Thyroid gland (tissue), 4 donors: ENCODE data around the gene CIPC. TPM values are rescaled to one million over a fixed set of nuclear protein-coding genes. Genes with fewer than 3 reads are reported as not detected.

Source experiments
- DNase-seq, 2 donors: peaks; one replicate each; pipeline ENCODE4 v3.0.0-alpha.2; 2019
- H3K27ac ChIP-seq, 3 donors: fragments of 200-600 bp; sonication (generic); 1 replicate in 2 of 3; 2 replicates in 1 of 3; pipeline ENCODE4 v1.5.1; 2016 to 2019; ENCODE audit warnings: mild to moderate bottlenecking in 1 of 3, moderate library complexity in 1 of 3
- H3K27me3 ChIP-seq: fragments of 200-600 bp; sonication (generic); one replicate; pipeline ENCODE4 v1.5.1; 2019
- H3K36me3 ChIP-seq, 2 donors: fragments of 200-600 bp; sonication (generic); one replicate each; pipeline ENCODE4 v1.5.1; 2016 to 2019
- H3K4me1 ChIP-seq, 2 donors: fragments of 200-600 bp; sonication (generic); one replicate each; pipeline ENCODE4 v1.5.1; 2017 to 2019
- H3K4me3 ChIP-seq, 3 donors: fragments of 200-600 bp; sonication (generic); replicated peaks in 1 of 3; 1 replicate in 2 of 3; 2 replicates in 1 of 3; pipeline ENCODE4 v1.5.1; 2016; ENCODE audit warnings: mild to moderate bottlenecking in 1 of 3
- H3K9me3 ChIP-seq: fragments of 200-600 bp; sonication (generic); one replicate; pipeline ENCODE4 v1.5.1; 2017
- POLR2A ChIP-seq, 2 donors: fragments of 450-650 bp; IDR thresholded peaks; one replicate each; pipeline ENCODE4 v1.6.1; 2017; ENCODE audit warnings: antibody characterized with exemption in 2 of 2, mild to moderate bottlenecking in 2 of 2, moderate library complexity in 1 of 2
- WGBS, 2 donors: methylation state at CpG; one replicate each; pipeline ENCODE4 v1.1.5; 2017; 5-methylcytosine and 5-hydroxymethylcytosine counted together
- intact Hi-C: fragments of 100-400 bp; cut with DNase I; formaldehyde crosslinking; loops from one replicate; pipeline ENCODE4 v1.15.1; 2023
- total RNA-seq, 4 donors: library from RNA; depleted of rRNA; stranded (reverse); fragments of >200 nt; gene quantifications; one replicate each; pipeline ENCODE4 v1.2.3, GENCODE V29; 2016
- TF ChIP-seq, protein P1 (sequence below), 6 experiments: fragments of 200-600 bp in 3 of 6; fragments of 450-650 bp in 3 of 6; sonication (generic) in 3 of 6; IDR thresholded peaks; one replicate each; pipeline ENCODE4 v1.5.1; 2016 to 2019; ENCODE audit warnings: antibody characterized with exemption in 6 of 6, mild to moderate bottlenecking in 2 of 6, inconsistent platforms in 1 of 6, moderate library complexity in 1 of 6

Gene CIPC
- total RNA-seq, 4 donors from 2014 or later = 37.6 to 59.5 (median 44.6) TPM

DNA sequence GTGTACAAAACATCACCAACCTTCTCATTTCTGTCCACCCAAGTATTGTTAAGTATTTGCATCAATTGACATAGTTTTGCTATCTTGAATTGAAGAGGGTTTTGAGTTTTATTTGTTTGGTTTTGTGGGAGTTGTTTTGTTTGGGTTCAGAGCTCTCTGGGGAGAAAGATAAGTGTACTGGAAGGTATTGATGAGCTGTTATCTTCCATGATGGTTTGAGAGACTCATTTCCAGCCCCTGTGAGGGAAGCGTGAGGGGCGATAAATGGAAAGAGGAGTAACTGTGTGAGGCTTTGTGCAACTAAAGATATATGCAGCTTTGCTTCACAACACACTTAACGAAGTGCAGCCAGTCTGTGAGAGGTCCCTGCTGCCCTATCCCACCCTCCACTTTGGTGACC lies 15.7 kb upstream of the CIPC start:
- no peak overlapping the region for H3K4me3 ChIP-seq
- peak overlapping the region in 2 of 3 donors; percentile 33 to 90 for H3K27ac ChIP-seq
- WGBS, 2 donors = 80 to 90% methylated on average over 3 of the region's 3 CpGs
- intact Hi-C loops = no loop called here
- H3K36me3 ChIP-seq = no peaks in the 10 kb centered on the region
- H3K9me3 ChIP-seq = no peaks in the 10 kb centered on the region
- no peak for TF ChIP-seq POLR2A (IDR thresholded peaks at IDR 0.05)
- TF ChIP-seq, protein P1, sequence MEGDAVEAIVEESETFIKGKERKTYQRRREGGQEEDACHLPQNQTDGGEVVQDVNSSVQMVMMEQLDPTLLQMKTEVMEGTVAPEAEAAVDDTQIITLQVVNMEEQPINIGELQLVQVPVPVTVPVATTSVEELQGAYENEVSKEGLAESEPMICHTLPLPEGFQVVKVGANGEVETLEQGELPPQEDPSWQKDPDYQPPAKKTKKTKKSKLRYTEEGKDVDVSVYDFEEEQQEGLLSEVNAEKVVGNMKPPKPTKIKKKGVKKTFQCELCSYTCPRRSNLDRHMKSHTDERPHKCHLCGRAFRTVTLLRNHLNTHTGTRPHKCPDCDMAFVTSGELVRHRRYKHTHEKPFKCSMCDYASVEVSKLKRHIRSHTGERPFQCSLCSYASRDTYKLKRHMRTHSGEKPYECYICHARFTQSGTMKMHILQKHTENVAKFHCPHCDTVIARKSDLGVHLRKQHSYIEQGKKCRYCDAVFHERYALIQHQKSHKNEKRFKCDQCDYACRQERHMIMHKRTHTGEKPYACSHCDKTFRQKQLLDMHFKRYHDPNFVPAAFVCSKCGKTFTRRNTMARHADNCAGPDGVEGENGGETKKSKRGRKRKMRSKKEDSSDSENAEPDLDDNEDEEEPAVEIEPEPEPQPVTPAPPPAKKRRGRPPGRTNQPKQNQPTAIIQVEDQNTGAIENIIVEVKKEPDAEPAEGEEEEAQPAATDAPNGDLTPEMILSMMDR (IDR thresholded peaks at IDR 0.05) = no peak
- H3K27me3 ChIP-seq = no peaks in the 10 kb centered on the region
- DNase-seq = no peak
- H3K4me1 ChIP-seq = peaks cover 7 to 35% of the 10 kb centered on the region in 2 donors

DNA sequence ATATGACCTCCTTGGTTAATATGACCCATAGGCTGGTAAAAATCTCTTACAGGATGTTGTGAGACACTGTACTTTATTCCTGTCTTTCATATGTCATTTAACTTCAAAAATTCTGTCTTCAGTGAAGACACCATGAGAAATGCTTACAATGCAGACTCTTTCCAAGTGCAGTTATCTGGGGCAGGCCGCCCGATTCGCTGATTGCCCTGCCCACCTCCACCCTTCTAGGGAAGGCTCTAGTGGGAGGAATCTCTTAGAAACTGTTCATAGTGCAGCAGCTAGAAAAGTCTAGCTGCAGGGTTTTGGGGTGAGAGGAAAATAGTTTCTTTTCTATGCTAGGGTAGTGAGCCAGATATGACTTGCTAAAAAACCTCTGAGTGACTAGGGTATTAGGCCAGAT lies 15.0 kb upstream of the CIPC start:
- TF ChIP-seq, protein P1 (IDR thresholded peaks at IDR 0.05) = no peak
- TF ChIP-seq POLR2A (IDR thresholded peaks at IDR 0.05) = no peak
- 44 to 65% methylated on average over 3 of the region's 3 CpGs for WGBS, 2 donors
- H3K27me3 ChIP-seq = no peaks in the 10 kb centered on the region
- DNase-seq = no peak
- peak overlapping the region in 2 of 3 donors; percentile 33 to 90 for H3K27ac ChIP-seq
- intact Hi-C loops = no loop called here
- H3K4me1 ChIP-seq = peaks cover 12 to 37% of the 10 kb centered on the region in 2 donors
- no peak overlapping the region for H3K4me3 ChIP-seq
- no peaks in the 10 kb centered on the region for H3K9me3 ChIP-seq
- H3K36me3 ChIP-seq = no peaks in the 10 kb centered on the region

DNA sequence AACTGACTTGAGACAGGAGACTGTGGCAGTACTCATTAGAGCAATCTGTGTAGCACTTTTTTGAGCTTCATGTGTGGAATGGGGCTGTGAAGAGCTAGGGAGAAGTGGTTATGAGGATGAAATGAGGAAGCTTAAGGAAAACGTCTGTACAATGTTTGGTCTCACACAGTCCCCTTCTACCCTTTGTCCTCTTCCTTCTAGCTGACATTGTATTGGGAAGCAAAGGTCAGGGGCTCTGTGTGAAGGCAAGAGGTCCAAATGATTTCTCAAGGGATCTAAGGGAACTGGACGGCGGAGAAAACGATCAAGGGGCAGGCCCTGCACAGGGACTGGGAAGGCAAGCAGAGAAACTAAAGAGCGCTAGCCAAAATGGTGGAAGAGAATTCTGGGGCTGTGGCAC lies 13.1 kb upstream of the CIPC start:
- 76 to 78% methylated on average over 5 of the region's 5 CpGs for WGBS, 2 donors

DNA sequence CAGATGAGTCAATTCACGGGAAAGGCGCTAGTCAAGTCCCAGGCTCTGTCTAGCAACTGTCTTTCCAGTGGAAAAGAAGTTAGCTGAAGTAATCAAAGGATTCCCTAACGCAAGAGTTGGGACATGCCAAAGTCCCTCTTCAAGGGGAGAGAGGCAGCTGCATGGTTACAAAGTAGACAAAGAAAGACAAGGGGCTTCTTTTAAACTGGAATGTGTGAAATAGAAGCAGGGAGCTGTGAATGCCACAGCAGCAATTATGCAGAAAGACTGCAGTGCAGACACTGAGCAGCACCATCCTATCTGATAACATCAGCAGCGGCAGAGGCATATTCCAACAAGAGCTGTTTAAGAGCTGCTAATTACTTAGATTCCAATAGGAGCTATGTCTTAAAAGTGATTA lies 12.5 kb upstream of the CIPC start:
- Histone ChIP-seq H3K27ac (peak overlapping the region in 2 of 3 donors; percentile 53 to 68), H3K4me3 (no peak overlapping the region), H3K4me1 (peaks cover 19 to 43% of the 10 kb centered on the region in 2 donors), H3K36me3 (no peaks in the 10 kb centered on the region), H3K9me3 (no peaks in the 10 kb centered on the region), H3K27me3 (no peaks in the 10 kb centered on the region)
- intact Hi-C loops = no loop called here
- 60 to 63% methylated on average over 4 of the region's 4 CpGs for WGBS, 2 donors
- DNase-seq = no peak
- TF ChIP-seq POLR2A (IDR thresholded peaks at IDR 0.05) = no peak
- TF ChIP-seq, protein P1 (IDR thresholded peaks at IDR 0.05) = no peak

More for the DNA sequence above, 13.1 kb upstream of the CIPC start:
- intact Hi-C loops = no loop called here
- no peak for TF ChIP-seq POLR2A (IDR thresholded peaks at IDR 0.05)
- TF ChIP-seq, protein P1 (IDR thresholded peaks at IDR 0.05) = no peak
- Histone ChIP-seq H3K4me1 (peaks cover 19 to 45% of the 10 kb centered on the region in 2 donors), H3K27ac (peak overlapping the region in 2 of 3 donors; percentile 53 to 68), H3K36me3 (no peaks in the 10 kb centered on the region), H3K27me3 (no peaks in the 10 kb centered on the region), H3K4me3 (no peak overlapping the region), H3K9me3 (no peaks in the 10 kb centered on the region)
- no peak for DNase-seq

DNA sequence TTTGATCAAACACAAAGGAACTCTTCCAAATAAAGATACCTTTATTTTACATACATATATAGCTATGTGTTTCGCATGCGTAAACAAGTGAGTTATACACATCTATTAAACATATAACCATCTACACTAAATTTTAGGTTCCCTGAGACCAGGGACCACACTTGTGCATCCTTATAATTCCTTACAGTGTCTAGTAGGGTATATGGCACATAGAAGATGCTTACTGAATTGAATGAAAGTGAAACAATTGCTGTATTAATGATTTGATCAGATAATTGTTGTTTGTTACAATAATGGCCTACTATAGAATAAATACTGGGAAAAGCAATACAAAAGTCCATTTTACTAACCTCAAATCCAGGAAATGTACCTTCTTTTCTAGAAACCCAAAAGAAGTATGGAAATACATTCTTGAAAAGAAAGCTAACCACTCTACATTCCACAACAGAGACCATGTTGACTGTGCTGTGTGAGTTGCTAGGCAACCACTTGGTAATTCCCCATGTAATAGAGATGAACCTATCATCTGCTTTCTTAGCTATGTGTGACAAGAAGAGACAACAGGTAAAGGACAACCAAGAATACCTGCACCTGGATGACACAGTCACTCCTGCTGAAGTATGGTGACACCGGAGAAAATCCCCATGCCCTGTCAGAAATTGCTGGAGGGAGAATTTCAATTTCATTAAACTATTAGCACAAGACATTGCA lies 11.9 kb upstream of the CIPC start:
- Histone ChIP-seq H3K27me3 (no peaks in the 10 kb centered on the region), H3K27ac (peak overlapping the region in 2 of 3 donors; percentile 43 to 68), H3K4me3 (no peak overlapping the region), H3K4me1 (peaks cover 13 to 37% of the 10 kb centered on the region in 2 donors), H3K9me3 (no peaks in the 10 kb centered on the region), H3K36me3 (no peaks in the 10 kb centered on the region)
- 87 to 89% methylated on average over 3 of the region's 3 CpGs for WGBS, 2 donors
- intact Hi-C loops = no loop called here
- DNase-seq = peak; percentile 31 to 43
- peak in 1 of 2 donors; percentile 7 for TF ChIP-seq POLR2A (IDR thresholded peaks at IDR 0.05)
- TF ChIP-seq, protein P1 (IDR thresholded peaks at IDR 0.05) = no peak
